ENCODE results near the gene RABGAP1L. TPM values are rescaled to one million over a fixed set of nuclear protein-coding genes. Genes with fewer than 3 reads are reported as not detected.
A peak's percentile ranks its signal among the peaks of the same experiment; 100 is the strongest.

Gene RABGAP1L
- total and polyA plus RNA-seq, 2 of the 8 experiments (the other 6 are each of a cell fraction or from before 2014, with no cell fraction given) = 33.3 to 156 TPM

GRCh38 chr1:174692313-174692712, 533.0 kb downstream of the RABGAP1L start:
- Histone ChIP-seq H3K79me1 (ENCODE audit: low read depth, low read length) (no peaks in the 10 kb centered on the region), H3K4me1 (replicated peaks in 1 of 4; ENCODE audit: control insufficient read depth in 3 of 4, insufficient read depth in 4 of 4, low read length in 3 of 4) (peaks cover 0 to 2% (median 1%) of the 10 kb centered on the region in 4 experiments; a peak in 2 of 7 replicates), H2AK5ac (ENCODE audit: low read depth, low read length) (no peak overlapping the region), H3K4ac (replicated peaks; ENCODE audit: insufficient read length, low read depth, low read length) (no peak overlapping the region), H3K4me3 (ENCODE audit: extremely low read depth in 1 of 4, insufficient read depth in 2 of 4, low read depth in 3 of 4, low read length in 4 of 4) (no peak overlapping the region), H2BK120ac (replicated peaks; ENCODE audit: low read depth, low read length) (no peak overlapping the region), H4K5ac (ENCODE audit: insufficient read length, low read depth, low read length) (no peak overlapping the region), H3K18ac (ENCODE audit: extremely low read depth, low read length) (no peak overlapping the region), H3K4me2 (ENCODE audit: insufficient read depth in 1 of 2, low read depth in 2 of 2, low read length in 2 of 2) (no peak overlapping the region), H3K27ac (ENCODE audit: low read depth, low read length) (no peak overlapping the region), H3K23me2 (ENCODE audit: low read depth, low read length) (no peaks in the 10 kb centered on the region), H3K79me2 (ENCODE audit: control insufficient read depth in 1 of 2, insufficient read depth in 2 of 2, low read length in 2 of 2) (no peaks in the 10 kb centered on the region), H2BK20ac (ENCODE audit: low read length) (no peak overlapping the region), H3K56ac (replicated peaks; ENCODE audit: insufficient read length, low read depth, low read length) (no peak overlapping the region), H4K8ac (ENCODE audit: extremely low read depth, insufficient read depth, low read length) (no peak overlapping the region), H2BK5ac (ENCODE audit: low read depth, low read length) (no peak overlapping the region), H2BK15ac (ENCODE audit: low read length) (no peak overlapping the region), H3K23ac (ENCODE audit: insufficient read length) (no peak overlapping the region), H2BK12ac (ENCODE audit: low read depth, low read length) (no peak overlapping the region), H3K14ac (ENCODE audit: insufficient read length) (no peak overlapping the region), H2AFZ (ENCODE audit: low read length) (no peak overlapping the region), H3K36me3 (ENCODE audit: control insufficient read depth in 2 of 4, insufficient read depth in 4 of 4, low read length in 3 of 4) (no peaks in the 10 kb centered on the region), H4K91ac (replicated peaks; ENCODE audit: insufficient read length, low read length) (no peak overlapping the region), H4K20me1 (replicated peaks in 1 of 2; ENCODE audit: control insufficient read depth in 1 of 2, insufficient read depth in 2 of 2, low read length in 2 of 2) (no peaks in the 10 kb centered on the region), H3K9me3 (ENCODE audit: insufficient read depth in 2 of 2, low read depth in 1 of 2, low read length in 1 of 2) (no peaks in the 10 kb centered on the region), H3K27me3 (replicated peaks in 1 of 4; ENCODE audit: control insufficient read depth in 3 of 4, extremely low read depth in 1 of 4, insufficient read depth in 3 of 4, low read length in 3 of 4) (no peaks in the 10 kb centered on the region), H3K9ac (replicated peaks in 1 of 4; ENCODE audit: extremely low read depth in 1 of 4, low read depth in 3 of 4, low read length in 3 of 4) (no peak overlapping the region)
- POLR2A ChIA-PET (ENCODE audit: partially characterized antibody) = no interaction called here
- CTCF ChIA-PET (ENCODE audit: partially characterized antibody) = interaction anchor here (0.7 to 1.7 kb wide), 9 partner anchors 8 to 624 kb away, joined by 3 to 6 read pairs (median 3); no protein-coding TSS in a partner anchor
- DNase-seq (ENCODE audit: low read depth in 1 of 2, low spot score in 2 of 2) (no peak), FAIRE-seq (peak; percentile 48)
- WGBS, 2 experiments (ENCODE audit: extremely low coverage in 1 of 2, insufficient coverage in 1 of 2, insufficient read length in 1 of 2, insufficient replicate concordance in 2 of 2, low coverage in 1 of 2, low lambda C conversion rate in 2 of 2, missing lambda C conversion rate in 1 of 2) = 76% methylated on average over 1 of the region's 1 CpG; no CpG with 5 or more reads in 1 of the 2 experiments
- TF ChIP-seq, protein P1, sequence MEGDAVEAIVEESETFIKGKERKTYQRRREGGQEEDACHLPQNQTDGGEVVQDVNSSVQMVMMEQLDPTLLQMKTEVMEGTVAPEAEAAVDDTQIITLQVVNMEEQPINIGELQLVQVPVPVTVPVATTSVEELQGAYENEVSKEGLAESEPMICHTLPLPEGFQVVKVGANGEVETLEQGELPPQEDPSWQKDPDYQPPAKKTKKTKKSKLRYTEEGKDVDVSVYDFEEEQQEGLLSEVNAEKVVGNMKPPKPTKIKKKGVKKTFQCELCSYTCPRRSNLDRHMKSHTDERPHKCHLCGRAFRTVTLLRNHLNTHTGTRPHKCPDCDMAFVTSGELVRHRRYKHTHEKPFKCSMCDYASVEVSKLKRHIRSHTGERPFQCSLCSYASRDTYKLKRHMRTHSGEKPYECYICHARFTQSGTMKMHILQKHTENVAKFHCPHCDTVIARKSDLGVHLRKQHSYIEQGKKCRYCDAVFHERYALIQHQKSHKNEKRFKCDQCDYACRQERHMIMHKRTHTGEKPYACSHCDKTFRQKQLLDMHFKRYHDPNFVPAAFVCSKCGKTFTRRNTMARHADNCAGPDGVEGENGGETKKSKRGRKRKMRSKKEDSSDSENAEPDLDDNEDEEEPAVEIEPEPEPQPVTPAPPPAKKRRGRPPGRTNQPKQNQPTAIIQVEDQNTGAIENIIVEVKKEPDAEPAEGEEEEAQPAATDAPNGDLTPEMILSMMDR (IDR thresholded peaks at IDR 0.05; ENCODE audit: control extremely low read depth in 1 of 3, insufficient read depth in 1 of 3, low read depth in 1 of 3, low read length in 3 of 3) = peak in 1 of 3 experiments; percentile 15; a peak in 1 of 4 replicates
- TF ChIP-seq FOSL1 (IDR thresholded peaks at IDR 0.05; ENCODE audit: insufficient read depth, low read depth, low read length) (no peak), MAFK (IDR thresholded peaks at IDR 0.05; ENCODE audit: low read depth, low read length) (peak; percentile 3; the same call in 1 of the 2 replicates), RNF2 (IDR thresholded peaks at IDR 0.05; ENCODE audit: borderline replicate concordance, low read depth, low read length, missing control alignments, poor library complexity, severe bottlenecking) (no peak), RBBP5 (IDR thresholded peaks at IDR 0.05; ENCODE audit: borderline replicate concordance, low read depth, low read length) (no peak), CTBP2 (IDR thresholded peaks at IDR 0.05; ENCODE audit: borderline replicate concordance, insufficient read depth, insufficient read length, low read length) (no peak), JUND (IDR thresholded peaks at IDR 0.05; ENCODE audit: low read length) (peak; percentile 72), GTF2F1 (IDR thresholded peaks at IDR 0.05; ENCODE audit: borderline replicate concordance, low read depth, low read length) (no peak), CBX5 (IDR thresholded peaks at IDR 0.05; ENCODE audit: low read depth, low read length) (no peak), HDAC2 (IDR thresholded peaks at IDR 0.05; ENCODE audit: borderline replicate concordance in 1 of 2, low read depth in 2 of 2, low read length in 2 of 2) (no peak)

All from H1 (cell line).